ENCODE data around the gene LRCH1. TPM values are rescaled to one million over a fixed set of nuclear protein-coding genes. Genes with fewer than 3 reads are reported as not detected.

LRCH1 gene
- total and polyA plus RNA-seq, 10 of the 15 experiments (the other 5 are each of a cell fraction or from before 2014, with no cell fraction given) = 5.3 to 48.9 (median 14.4) TPM

GRCh38 chr13:46562152-46562551 is 9.2 kb downstream of the LRCH1 start (continued):
- TF ChIP-seq BHLHE40 (IDR thresholded peaks at IDR 0.05; ENCODE audit: borderline replicate concordance in 1 of 2, low read depth in 2 of 2, low read length in 1 of 2) (no peak), POLR2AphosphoS2 (IDR thresholded peaks at IDR 0.05; ENCODE audit: low read depth, low read length) (no peak), NR2C1 (IDR thresholded peaks at IDR 0.05) (no peak), CREB1 (IDR thresholded peaks at IDR 0.05; ENCODE audit: low read depth) (no peak), IKZF2 (IDR thresholded peaks at IDR 0.05) (no peak)

GRCh38 chr13:46562581-46562980 is 9.6 kb downstream of the LRCH1 start:
- 71% methylated on average over 5 of the region's 5 CpGs for WGBS (ENCODE audit: insufficient coverage, insufficient replicate concordance, low lambda C conversion rate, missing lambda C conversion rate)
- H3K9me3 ChIP-seq (replicated peaks; ENCODE audit: control insufficient read depth, insufficient read depth, low read length) = no peaks in the 10 kb centered on the region; the same call in 2 of the 3 replicates
- no peak overlapping the region for H3K27ac ChIP-seq (ENCODE audit: control insufficient read depth, insufficient read depth)
- no peak overlapping the region for H3K4me3 ChIP-seq
- ChIA-PET POLR2A (interaction anchor here (0.7 to 1.3 kb wide), 5 partner anchors 15 to 197 kb away, joined by 3 to 5 read pairs (median 4); no protein-coding TSS in a partner anchor), RAD21 (ENCODE audit: unreplicated experiment) (interaction anchor here (1.1 to 4.5 kb wide), 4 partner anchors 10 to 60 kb away, joined by 3 to 16 read pairs (median 6); partner anchors contain the start of gene LRCH1), SMC1A (ENCODE audit: uncharacterized antibody, unreplicated experiment) (interaction anchor here (1.1 to 7.3 kb wide), 12 partner anchors 8 to 112 kb away, joined by 3 to 58 read pairs (median 4); no protein-coding TSS in a partner anchor), CTCF (interaction anchor here (0.8 to 2.3 kb wide), 4 partner anchors 8 to 157 kb away, joined by 3 to 13 read pairs (median 4); no protein-coding TSS in a partner anchor)
- DNase-seq (ENCODE audit: low read depth, low spot score) (no peak), FAIRE-seq (no peak), ATAC-seq (no peak)
- in situ Hi-C loops (cut with MboI) = no loop called here
- H3K4me2 ChIP-seq (ENCODE audit: control insufficient read depth, insufficient read depth) = no peak overlapping the region
- peaks cover 20% of the 10 kb centered on the region for H3K4me1 ChIP-seq (ENCODE audit: control insufficient read depth, insufficient read depth, low read length)
- H3K79me2 ChIP-seq (ENCODE audit: control insufficient read depth, insufficient read depth, low read length) = peaks cover 97% of the 10 kb centered on the region
- no peaks in the 10 kb centered on the region for H3K27me3 ChIP-seq (replicated peaks in 1 of 2; ENCODE audit: control insufficient read depth in 2 of 2, insufficient read depth in 2 of 2, low read length in 1 of 2)
- peaks cover 1 to 6% of the 10 kb centered on the region in 2 experiments; a peak in 2 of 4 replicates for H3K36me3 ChIP-seq (ENCODE audit: control insufficient read depth in 2 of 2, insufficient read depth in 2 of 2, low read length in 1 of 2)
- intact Hi-C loops (cut with micrococcal nuclease; ENCODE audit: unreplicated experiment) = no loop called here
- BruUV-seq (replicated peaks) = no TSS peak
- peaks cover 10% of the 10 kb centered on the region for H4K20me1 ChIP-seq (ENCODE audit: control insufficient read depth, insufficient read depth)
- no peak overlapping the region for H2AFZ ChIP-seq (ENCODE audit: control insufficient read depth, low read depth, low read length)
- H3K9ac ChIP-seq (ENCODE audit: control insufficient read depth, insufficient read depth, low read length) = no peak overlapping the region
- TF ChIP-seq TCF3 (IDR thresholded peaks at IDR 0.05; ENCODE audit: borderline replicate concordance, insufficient read depth, low read depth, low read length) = no peak
- no peak for TF ChIP-seq TCF12 (IDR thresholded peaks at IDR 0.05; ENCODE audit: low read depth, low read length)
- no peak for TF ChIP-seq NFIC (IDR thresholded peaks at IDR 0.05; ENCODE audit: low read depth, low read length)
- TF ChIP-seq POLR2AphosphoS2 (IDR thresholded peaks at IDR 0.05; ENCODE audit: low read depth, low read length) = no peak
- TF ChIP-seq RAD51 (IDR thresholded peaks at IDR 0.05) = no peak
- no peak for TF ChIP-seq ZNF687 (IDR thresholded peaks at IDR 0.05)
- no peak for TF ChIP-seq CBX3 (IDR thresholded peaks at IDR 0.05; ENCODE audit: borderline replicate concordance, low read depth)
- TF ChIP-seq IRF5 (IDR thresholded peaks at IDR 0.05; ENCODE audit: borderline replicate concordance) = no peak
- no peak for TF ChIP-seq ZBTB40 (IDR thresholded peaks at IDR 0.05; ENCODE audit: borderline replicate concordance)

Measured in GM12878 (cell line).